Measurements from ENCODE around the gene PARVA.
A peak's percentile ranks its signal among the peaks of the same experiment; 100 is the strongest.

Gene PARVA

DNA sequence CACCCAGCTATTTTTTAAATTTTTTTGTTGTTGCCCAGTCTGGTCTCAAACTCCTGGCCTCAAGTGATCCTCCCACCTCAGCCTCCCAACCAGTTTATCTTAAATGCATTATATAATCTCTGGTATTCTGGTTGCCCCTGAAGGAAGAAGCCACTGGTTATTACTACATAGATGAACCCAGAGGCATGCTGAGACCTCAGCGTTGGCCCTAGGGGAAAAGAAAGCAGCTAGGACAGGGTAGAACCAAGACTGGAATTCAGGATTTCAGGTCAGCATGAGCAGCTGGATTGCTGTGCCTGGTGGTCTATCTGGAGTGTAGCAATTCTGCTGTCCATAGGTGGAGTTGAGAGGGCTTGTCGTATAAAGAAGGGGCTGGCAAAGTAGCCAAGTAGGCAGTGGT is 67.2 kb downstream of the PARVA start:
- DNase-seq (ENCODE audit: low read depth, low spot score), result no peak
- TF ChIP-seq, protein P1, sequence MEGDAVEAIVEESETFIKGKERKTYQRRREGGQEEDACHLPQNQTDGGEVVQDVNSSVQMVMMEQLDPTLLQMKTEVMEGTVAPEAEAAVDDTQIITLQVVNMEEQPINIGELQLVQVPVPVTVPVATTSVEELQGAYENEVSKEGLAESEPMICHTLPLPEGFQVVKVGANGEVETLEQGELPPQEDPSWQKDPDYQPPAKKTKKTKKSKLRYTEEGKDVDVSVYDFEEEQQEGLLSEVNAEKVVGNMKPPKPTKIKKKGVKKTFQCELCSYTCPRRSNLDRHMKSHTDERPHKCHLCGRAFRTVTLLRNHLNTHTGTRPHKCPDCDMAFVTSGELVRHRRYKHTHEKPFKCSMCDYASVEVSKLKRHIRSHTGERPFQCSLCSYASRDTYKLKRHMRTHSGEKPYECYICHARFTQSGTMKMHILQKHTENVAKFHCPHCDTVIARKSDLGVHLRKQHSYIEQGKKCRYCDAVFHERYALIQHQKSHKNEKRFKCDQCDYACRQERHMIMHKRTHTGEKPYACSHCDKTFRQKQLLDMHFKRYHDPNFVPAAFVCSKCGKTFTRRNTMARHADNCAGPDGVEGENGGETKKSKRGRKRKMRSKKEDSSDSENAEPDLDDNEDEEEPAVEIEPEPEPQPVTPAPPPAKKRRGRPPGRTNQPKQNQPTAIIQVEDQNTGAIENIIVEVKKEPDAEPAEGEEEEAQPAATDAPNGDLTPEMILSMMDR (IDR thresholded peaks at IDR 0.05; ENCODE audit: low read depth, low read length), result no peak
- H3K4me3 ChIP-seq (ENCODE audit: low read depth, low read length), result no peak overlapping the region
- in situ Hi-C loops (cut with HindIII; ENCODE audit: low sequenced_read_pairs), result no loop called here

DNA sequence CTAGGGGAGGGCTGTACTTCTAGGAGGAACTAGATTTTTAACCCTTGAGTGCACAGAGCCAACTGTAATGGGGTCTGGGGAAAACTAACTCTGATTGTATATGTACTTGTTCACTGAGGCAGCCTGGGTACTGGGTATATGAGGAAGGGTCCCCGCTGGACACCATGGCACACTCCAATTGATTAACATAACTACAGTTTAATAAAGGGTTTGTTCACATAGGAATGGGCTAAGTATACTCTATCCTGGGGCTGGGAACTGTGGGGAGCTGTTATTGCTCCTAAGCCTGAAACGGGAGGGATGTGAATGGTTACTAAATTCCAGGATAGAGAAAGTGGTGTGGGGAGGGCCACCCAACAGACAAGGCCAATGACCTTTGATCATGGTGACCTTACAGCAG is 67.6 kb downstream of the PARVA start:
- in situ Hi-C loops (cut with HindIII; ENCODE audit: low sequenced_read_pairs), result no loop called here
- TF ChIP-seq, protein P1 (IDR thresholded peaks at IDR 0.05; ENCODE audit: low read depth, low read length), result no peak

DNA sequence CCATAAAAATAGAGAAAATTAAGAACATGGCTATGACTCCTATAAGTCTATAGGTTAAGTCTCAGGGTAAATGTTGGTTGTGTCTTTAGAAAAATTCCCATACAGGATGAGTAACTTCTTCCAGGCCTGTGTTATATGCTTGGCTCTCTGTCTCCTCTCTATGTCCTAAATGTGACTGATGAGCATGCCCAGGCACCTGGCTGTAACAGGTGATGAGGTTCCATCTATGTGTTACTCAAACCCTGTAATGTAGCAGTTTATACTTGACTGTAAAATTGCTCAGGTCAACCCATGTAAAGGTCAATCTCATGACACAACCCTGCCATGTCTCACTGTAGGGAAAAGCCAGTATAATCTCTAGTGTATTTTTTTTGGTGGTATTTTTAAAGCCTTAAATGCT is 69.5 kb downstream of the PARVA start:
- in situ Hi-C loops (cut with HindIII; ENCODE audit: low sequenced_read_pairs), result no loop called here
- TF ChIP-seq, protein P1 (IDR thresholded peaks at IDR 0.05; ENCODE audit: low read depth, low read length), result no peak
- DNase-seq (ENCODE audit: low read depth, low spot score), result no peak

More for the DNA sequence above, 67.6 kb downstream of the PARVA start:
- no peak overlapping the region for H3K4me3 ChIP-seq (ENCODE audit: low read depth, low read length)
- DNase-seq (ENCODE audit: low read depth, low spot score), result no peak

DNA sequence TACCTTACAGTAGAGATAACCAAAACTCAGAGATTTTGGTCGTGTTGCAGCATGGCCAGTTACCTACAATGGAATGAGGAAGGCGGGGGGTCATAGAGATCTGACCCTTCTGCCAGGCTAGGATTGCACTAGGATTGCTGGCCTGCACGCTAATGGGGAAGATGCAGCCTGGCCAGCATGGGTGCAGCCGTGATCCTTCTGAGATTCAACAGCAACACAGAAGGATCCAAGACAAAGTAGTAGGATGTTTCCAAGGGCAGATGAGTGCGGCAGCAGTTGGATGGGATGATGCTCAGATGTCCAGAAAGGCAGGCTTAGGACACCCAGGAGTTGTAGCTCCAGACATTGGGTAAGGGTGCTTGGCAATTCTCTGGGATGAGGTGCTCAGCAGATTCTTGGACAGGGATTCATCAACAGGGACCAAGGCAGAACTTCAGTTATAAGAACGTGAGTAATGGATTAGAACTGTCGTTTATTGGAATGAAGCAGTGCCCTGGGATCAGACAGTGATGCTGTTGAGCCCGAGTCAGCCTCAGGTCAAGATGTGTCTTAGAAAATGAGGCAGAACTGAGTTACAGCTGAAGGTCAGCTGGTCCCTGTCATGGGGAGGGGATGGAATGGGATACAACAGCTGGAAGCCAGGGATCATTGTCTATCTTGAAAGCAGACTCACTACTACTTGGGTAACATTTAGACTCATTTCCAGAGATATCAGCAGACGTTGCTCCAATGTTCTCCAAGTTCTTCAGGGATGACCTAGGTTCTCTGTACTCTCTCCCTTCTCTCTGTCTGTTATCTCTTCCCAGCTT is 71.0 kb downstream of the PARVA start:
- in situ Hi-C loops (cut with HindIII; ENCODE audit: low sequenced_read_pairs), result no loop called here
- DNase-seq (ENCODE audit: low read depth, low spot score), result no peak

More for the DNA sequence above, 69.5 kb downstream of the PARVA start:
- H3K4me3 ChIP-seq (ENCODE audit: low read depth, low read length), result no peak overlapping the region

DNA sequence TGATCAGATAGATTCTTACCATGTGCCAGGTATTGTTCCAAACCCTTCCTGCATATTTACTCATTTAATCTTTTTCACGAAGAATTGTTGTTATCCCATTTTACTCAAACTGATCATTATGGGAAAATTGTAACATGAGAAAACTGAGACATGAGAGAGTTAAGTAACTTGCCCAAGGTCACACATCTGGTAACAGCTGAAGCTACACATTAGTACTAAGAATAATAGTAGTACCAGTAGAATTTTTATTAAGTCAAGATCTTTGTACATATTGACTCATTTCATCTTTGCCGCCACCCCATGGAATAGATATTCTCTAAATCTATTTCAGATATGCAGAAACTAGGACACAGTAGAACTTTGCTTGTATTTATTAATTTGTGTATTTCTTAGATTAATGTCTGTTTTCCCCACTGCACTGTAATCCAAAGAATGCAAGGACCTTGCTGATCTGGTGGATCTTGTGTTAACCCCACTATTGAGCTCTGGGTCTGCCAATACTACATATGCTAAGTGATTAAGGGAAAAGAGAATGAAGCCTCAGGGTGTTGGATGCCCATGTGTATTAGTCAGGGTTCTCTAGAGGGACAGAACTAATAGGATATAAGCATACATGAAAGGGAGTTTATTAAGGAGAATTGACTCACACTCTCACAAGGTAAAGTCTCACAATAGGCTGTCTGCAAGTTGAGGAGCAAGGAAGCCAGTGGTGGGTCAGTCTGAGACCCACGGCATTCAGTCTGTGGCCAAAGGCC is 72.8 kb downstream of the PARVA start:
- DNase-seq (ENCODE audit: low read depth, low spot score), result peak; percentile 38
- in situ Hi-C loops (cut with HindIII; ENCODE audit: low sequenced_read_pairs), result no loop called here
- H3K4me3 ChIP-seq (ENCODE audit: low read depth, low read length), result no peak overlapping the region
- TF ChIP-seq, protein P1 (IDR thresholded peaks at IDR 0.05; ENCODE audit: low read depth, low read length), result no peak

More for the DNA sequence above, 71.0 kb downstream of the PARVA start:
- no peak overlapping the region for H3K4me3 ChIP-seq (ENCODE audit: low read depth, low read length)
- TF ChIP-seq, protein P1 (IDR thresholded peaks at IDR 0.05; ENCODE audit: low read depth, low read length), result no peak

DNA sequence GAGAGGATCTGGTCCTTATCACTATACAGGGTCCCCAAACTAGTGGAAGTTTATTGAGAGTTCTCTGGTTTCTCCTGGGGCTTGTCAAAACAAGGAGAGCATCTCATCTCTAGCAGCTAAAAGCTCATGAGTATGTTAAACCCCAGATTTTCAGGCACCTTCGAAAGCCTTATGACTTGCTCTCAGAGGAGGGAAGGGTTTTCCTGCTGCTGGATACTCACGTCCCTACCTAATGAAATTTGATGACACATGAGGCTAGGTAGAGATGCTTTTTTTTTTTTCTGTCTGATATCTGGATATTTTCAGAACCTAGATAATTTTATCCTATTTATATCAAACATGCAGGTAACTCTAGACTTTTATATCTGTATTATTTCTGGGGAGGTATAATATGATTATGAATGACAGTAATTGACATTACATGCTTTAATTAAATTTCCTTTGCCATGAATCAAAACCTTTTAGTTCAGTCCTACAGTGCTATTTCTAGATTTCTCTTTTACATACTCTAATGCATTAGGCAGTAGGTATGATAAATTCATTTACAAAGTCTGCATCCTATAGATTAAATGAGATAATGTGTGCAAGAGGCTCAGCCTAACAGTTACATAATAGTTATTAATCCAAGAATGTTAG is 73.9 kb downstream of the PARVA start:
- no peak for DNase-seq (ENCODE audit: low read depth, low spot score)
- TF ChIP-seq, protein P1 (IDR thresholded peaks at IDR 0.05; ENCODE audit: low read depth, low read length), result no peak
- in situ Hi-C loops (cut with HindIII; ENCODE audit: low sequenced_read_pairs), result no loop called here
- H3K4me3 ChIP-seq (ENCODE audit: low read depth, low read length), result no peak overlapping the region
